Fibroblast of pulmonary artery (primary cell): Measurements from ENCODE around the gene PRLR.

Experiments used
- DNase-seq: peaks from one replicate; pipeline ENCODE4 v3.0.0-alpha.2; 2010; ENCODE audit warnings: low read depth
- H3K4me3 ChIP-seq: replicated peaks from 2 replicates; pipeline ENCODE4 v1.5.1; 2011; ENCODE audit warnings: low read depth, mild to moderate bottlenecking, control low read depth, low read length, moderate library complexity
- CTCF ChIP-seq: IDR thresholded peaks from 2 replicates; pipeline ENCODE4 v1.5.1; 2011; ENCODE audit warnings: mild to moderate bottlenecking, control low read depth, low read length, inconsistent platforms; ENCODE audit errors: missing control alignments

The PRLR gene

GRCh38 chr5:35060236-35060635, 170.1 kb downstream of the PRLR start:
- no peak overlapping the region for H3K4me3 ChIP-seq
- DNase-seq, result no peak
- TF ChIP-seq CTCF, result no peak

DNA sequence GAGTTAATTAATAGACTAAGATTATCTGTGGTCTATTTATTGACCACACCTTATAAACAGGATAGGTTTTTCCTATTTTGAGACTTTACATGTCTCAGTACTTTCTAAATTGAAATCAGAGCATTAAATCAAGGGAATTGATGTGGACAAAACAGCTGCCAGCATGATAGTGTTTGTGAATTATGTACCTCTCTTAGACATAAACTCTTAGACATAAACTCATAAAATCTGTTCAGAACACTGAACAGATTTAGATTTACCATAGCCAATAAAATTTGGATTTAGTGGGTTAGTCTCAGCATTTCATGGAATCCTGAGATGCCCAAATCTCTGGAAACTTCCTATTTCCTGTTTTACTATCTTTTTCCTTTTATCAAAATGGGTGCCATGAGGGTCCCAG, 171.0 kb downstream of the PRLR start:
- no peak overlapping the region for H3K4me3 ChIP-seq
- DNase-seq, result no peak
- no peak for TF ChIP-seq CTCF

DNA sequence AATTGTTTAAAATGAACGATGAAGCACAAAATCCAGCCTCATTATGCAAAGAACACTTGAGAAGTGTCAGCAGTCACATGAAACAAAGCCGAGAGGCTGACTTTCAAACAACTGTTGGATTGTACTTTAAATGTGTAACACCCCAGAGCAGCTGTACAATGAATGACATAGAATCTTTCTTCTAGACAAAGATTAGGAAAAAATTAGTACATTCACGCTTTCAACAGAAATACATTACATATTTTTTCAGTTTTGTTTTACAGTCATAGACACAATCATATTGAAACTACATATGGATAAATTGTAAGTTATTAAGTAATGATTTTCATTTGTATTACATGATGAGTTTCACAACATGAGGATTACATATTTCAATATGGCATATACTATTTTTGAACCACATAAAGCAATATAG, 171.9 kb downstream of the PRLR start:
- no peak for DNase-seq
- no peak overlapping the region for H3K4me3 ChIP-seq
- no peak for TF ChIP-seq CTCF

GRCh38 chr5:35056686-35057085, 173.6 kb downstream of the PRLR start:
- DNase-seq, result no peak
- TF ChIP-seq CTCF, result no peak
- no peak overlapping the region for H3K4me3 ChIP-seq

- no peak overlapping the region for H3K4me3 ChIP-seq
- no peak for TF ChIP-seq CTCF
- no peak for DNase-seq
Observed at GRCh38 chr5:35052838-35053237, 177.4 kb downstream of the PRLR start.

GRCh38 chr5:35050541-35051126, 179.7 kb downstream of the PRLR start:
- H3K4me3 ChIP-seq, result no peak overlapping the region
- DNase-seq, result no peak
- TF ChIP-seq CTCF, result no peak

DNA sequence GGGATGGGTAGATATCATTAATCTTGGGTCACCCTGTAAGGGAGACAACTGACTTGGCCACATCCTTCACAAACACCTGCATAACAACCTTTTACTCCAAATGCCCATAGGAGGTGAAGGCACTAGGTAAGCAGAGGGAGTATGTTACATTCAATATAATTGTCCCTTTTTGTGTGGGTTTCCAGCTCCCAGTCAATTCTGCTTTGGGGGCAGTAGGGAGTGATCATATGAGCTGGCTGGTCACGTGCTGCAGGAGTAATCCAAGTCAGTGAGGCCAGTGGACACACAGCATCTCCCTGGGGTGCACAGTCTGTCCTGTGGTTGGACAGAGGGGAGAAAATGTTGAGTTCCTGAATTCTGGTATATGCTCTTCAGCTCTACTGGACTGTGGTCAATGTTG, 181.4 kb downstream of the PRLR start:
- H3K4me3 ChIP-seq, result no peak overlapping the region
- DNase-seq, result no peak
- TF ChIP-seq CTCF, result no peak
